ENCODE measurements around the gene SHROOM1. TPM values are rescaled to one million over a fixed set of nuclear protein-coding genes. Genes with fewer than 3 reads are reported as not detected.

Gene SHROOM1
- total RNA-seq, 1 experiment from 2014 or later, result 0.54 TPM

DNA sequence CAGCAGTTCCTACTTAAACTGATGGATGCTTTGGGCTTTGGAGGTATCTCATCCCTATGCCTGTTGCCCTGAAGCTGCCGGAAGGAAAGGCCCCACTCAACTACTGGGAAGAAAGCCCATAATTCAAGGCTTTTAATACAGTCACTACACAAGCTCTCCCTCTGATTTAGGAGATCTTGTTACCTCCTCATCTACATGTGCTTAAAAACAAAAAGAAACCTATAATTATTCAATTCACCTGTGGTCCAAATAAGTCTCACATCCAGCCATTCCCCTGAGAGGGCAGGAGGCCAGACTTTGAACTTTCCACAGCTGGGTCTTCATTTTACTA, 42.3 kb upstream of the SHROOM1 start:
- Histone ChIP-seq H3K9me3 (ENCODE audit: low read depth, low read length, poor library complexity, severe bottlenecking) (no peaks in the 10 kb centered on the region), H3K27ac (ENCODE audit: low read depth, low read length, poor library complexity, severe bottlenecking) (no peak overlapping the region), H3K36me3 (ENCODE audit: insufficient read depth, low read length, poor library complexity, severe bottlenecking) (peaks cover 29% of the 10 kb centered on the region), H3K4me3 (ENCODE audit: low read depth, low read length, poor library complexity, severe bottlenecking) (no peak overlapping the region), H3K4me1 (ENCODE audit: insufficient read depth, low read length, poor library complexity, severe bottlenecking) (no peaks in the 10 kb centered on the region), H3K27me3 (replicated peaks; ENCODE audit: insufficient read depth, low read depth, low read length, poor library complexity) (no peaks in the 10 kb centered on the region)
- no TSS peak for BruUV-seq (replicated peaks)
- TF ChIP-seq EZH2 (IDR thresholded peaks at IDR 0.05; ENCODE audit: borderline replicate concordance, low read depth, low read length, poor library complexity, severe bottlenecking), result no peak
- TF ChIP-seq, protein P1, sequence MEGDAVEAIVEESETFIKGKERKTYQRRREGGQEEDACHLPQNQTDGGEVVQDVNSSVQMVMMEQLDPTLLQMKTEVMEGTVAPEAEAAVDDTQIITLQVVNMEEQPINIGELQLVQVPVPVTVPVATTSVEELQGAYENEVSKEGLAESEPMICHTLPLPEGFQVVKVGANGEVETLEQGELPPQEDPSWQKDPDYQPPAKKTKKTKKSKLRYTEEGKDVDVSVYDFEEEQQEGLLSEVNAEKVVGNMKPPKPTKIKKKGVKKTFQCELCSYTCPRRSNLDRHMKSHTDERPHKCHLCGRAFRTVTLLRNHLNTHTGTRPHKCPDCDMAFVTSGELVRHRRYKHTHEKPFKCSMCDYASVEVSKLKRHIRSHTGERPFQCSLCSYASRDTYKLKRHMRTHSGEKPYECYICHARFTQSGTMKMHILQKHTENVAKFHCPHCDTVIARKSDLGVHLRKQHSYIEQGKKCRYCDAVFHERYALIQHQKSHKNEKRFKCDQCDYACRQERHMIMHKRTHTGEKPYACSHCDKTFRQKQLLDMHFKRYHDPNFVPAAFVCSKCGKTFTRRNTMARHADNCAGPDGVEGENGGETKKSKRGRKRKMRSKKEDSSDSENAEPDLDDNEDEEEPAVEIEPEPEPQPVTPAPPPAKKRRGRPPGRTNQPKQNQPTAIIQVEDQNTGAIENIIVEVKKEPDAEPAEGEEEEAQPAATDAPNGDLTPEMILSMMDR (conservative IDR thresholded peaks at IDR 0.05; ENCODE audit: low read depth, low read length), result no peak
- ChIA-PET CTCF (no interaction called here), POLR2A (ENCODE audit: low non-redundant PET) (no interaction called here)
- intact Hi-C loops (cut with micrococcal nuclease; ENCODE audit: unreplicated experiment), result no loop called here
- no peak for DNase-seq (ENCODE audit: low spot score)

DNA sequence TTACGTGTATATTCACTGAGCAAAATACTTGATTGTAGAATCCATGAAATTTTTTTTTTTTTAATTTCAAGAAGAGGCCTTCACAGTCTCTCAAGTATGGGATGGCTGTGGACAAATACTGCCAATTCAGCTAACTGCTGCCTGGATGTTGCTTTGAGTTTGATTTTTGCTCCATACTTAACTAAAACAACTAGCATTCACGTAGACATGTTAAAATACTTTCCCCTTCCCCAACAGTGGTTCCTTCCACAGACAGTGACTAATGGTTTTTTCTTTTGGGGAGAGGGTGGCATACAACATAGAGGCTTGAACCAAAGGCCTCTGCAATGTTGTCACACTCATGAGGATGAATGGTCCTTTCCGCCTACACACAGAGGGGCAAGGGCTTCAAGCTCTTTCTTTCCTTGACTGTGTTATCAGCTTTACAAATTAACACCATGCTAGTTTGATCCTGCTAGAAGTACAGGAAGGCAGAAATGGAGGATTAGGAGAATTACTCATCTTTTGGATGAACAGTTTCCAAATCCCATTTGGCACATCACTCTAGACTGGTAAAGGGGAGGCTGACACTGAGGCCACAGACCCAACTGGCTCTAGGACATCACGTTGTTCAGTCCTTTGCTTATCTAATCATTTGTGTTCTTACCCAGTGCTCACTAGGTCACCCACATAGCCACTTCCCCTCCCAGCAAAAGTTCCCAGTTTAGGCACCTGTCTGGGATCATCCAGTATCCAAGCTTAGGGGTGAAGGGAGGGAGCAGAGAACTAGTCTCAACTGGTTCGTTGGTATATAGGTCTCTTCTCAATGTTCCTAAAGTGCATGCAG, 41.2 kb upstream of the SHROOM1 start:
- Histone ChIP-seq H3K4me1 (ENCODE audit: insufficient read depth, low read length, poor library complexity, severe bottlenecking) (peaks cover 4% of the 10 kb centered on the region), H3K36me3 (ENCODE audit: insufficient read depth, low read length, poor library complexity, severe bottlenecking) (peaks cover 33% of the 10 kb centered on the region), H3K27ac (ENCODE audit: low read depth, low read length, poor library complexity, severe bottlenecking) (no peak overlapping the region), H3K27me3 (replicated peaks; ENCODE audit: insufficient read depth, low read depth, low read length, poor library complexity) (no peaks in the 10 kb centered on the region), H3K4me3 (ENCODE audit: low read depth, low read length, poor library complexity, severe bottlenecking) (no peak overlapping the region), H3K9me3 (ENCODE audit: low read depth, low read length, poor library complexity, severe bottlenecking) (no peaks in the 10 kb centered on the region)
- POLR2A ChIA-PET (ENCODE audit: low non-redundant PET), result no interaction called here
- DNase-seq (ENCODE audit: low spot score), result no peak
- intact Hi-C loops (cut with micrococcal nuclease; ENCODE audit: unreplicated experiment), result no loop called here
- CTCF ChIA-PET, result no interaction called here
- BruUV-seq (replicated peaks), result no TSS peak
- no peak for TF ChIP-seq EZH2 (IDR thresholded peaks at IDR 0.05; ENCODE audit: borderline replicate concordance, low read depth, low read length, poor library complexity, severe bottlenecking)
- TF ChIP-seq, protein P1 (conservative IDR thresholded peaks at IDR 0.05; ENCODE audit: low read depth, low read length), result no peak

DNA sequence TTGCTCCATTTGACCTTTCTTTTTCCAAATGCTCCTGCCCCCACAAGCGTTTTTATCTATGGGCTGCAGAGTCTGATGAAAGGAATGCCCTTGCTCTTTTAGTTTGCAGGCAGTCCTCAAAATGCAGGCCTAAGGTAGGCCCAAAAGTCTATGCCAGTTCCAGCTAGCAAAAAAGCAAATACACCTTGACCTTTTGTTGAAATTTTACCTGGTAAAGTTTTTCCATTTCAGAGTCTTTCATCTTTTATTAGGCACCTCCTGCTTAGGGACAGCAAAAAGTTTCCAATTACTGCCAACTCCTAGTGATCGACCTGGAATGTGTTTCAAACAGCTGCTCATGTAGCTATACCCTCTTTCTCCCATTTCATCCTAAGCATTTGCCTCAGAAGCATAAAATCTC, 40.4 kb upstream of the SHROOM1 start:
- Histone ChIP-seq H3K27me3 (replicated peaks; ENCODE audit: insufficient read depth, low read depth, low read length, poor library complexity) (no peaks in the 10 kb centered on the region), H3K36me3 (ENCODE audit: insufficient read depth, low read length, poor library complexity, severe bottlenecking) (peaks cover 33% of the 10 kb centered on the region), H3K4me1 (ENCODE audit: insufficient read depth, low read length, poor library complexity, severe bottlenecking) (peaks cover 7% of the 10 kb centered on the region), H3K27ac (ENCODE audit: low read depth, low read length, poor library complexity, severe bottlenecking) (no peak overlapping the region), H3K4me3 (ENCODE audit: low read depth, low read length, poor library complexity, severe bottlenecking) (no peak overlapping the region), H3K9me3 (ENCODE audit: low read depth, low read length, poor library complexity, severe bottlenecking) (no peaks in the 10 kb centered on the region)
- no peak for DNase-seq (ENCODE audit: low spot score)
- ChIA-PET POLR2A (ENCODE audit: low non-redundant PET) (no interaction called here), CTCF (no interaction called here)
- intact Hi-C loops (cut with micrococcal nuclease; ENCODE audit: unreplicated experiment), result no loop called here
- no TSS peak for BruUV-seq (replicated peaks)
- TF ChIP-seq, protein P1 (conservative IDR thresholded peaks at IDR 0.05; ENCODE audit: low read depth, low read length), result no peak
- no peak for TF ChIP-seq EZH2 (IDR thresholded peaks at IDR 0.05; ENCODE audit: borderline replicate concordance, low read depth, low read length, poor library complexity, severe bottlenecking)
